ENCODE measurements around the gene SALL4.
"Not testable (repeated sequence)": the region's sequence is repeated elsewhere in the genome, so short reads cannot be mapped to it uniquely, and the experiment has no call there.

The SALL4 gene

GRCh38 chr20:51801122-51801822 is 1.0 kb downstream of the SALL4 start:
- DNase-seq: no peak

GRCh38 chr20:51800872-51801121 is 1.5 kb downstream of the SALL4 start:
- DNase-seq: peak; percentile 25

GRCh38 chr20:51800060-51800871 is 2.1 kb downstream of the SALL4 start:
- DNase-seq: peak; percentile 65

- no peak for DNase-seq
Observed at GRCh38 chr20:51799401-51799860, 2.9 kb downstream of the SALL4 start.

GRCh38 chr20:51797357-51798025 is 4.8 kb downstream of the SALL4 start:
- DNase-seq: no peak

- DNase-seq: no peak
Observed at GRCh38 chr20:51796340-51796739, 6.0 kb downstream of the SALL4 start.

- no peak for DNase-seq
Observed at GRCh38 chr20:51792960-51793359, 9.4 kb downstream of the SALL4 start.

- DNase-seq: no peak
Observed at GRCh38 chr20:51791626-51792025, 10.7 kb downstream of the SALL4 start.

- no peak for DNase-seq
Observed at GRCh38 chr20:51790256-51790655, 12.1 kb downstream of the SALL4 start.

- DNase-seq: no peak
Observed at GRCh38 chr20:51789434-51789833, 12.9 kb downstream of the SALL4 start.

GRCh38 chr20:51788822-51789221 is 13.5 kb downstream of the SALL4 start:
- no peak for DNase-seq

GRCh38 chr20:51784299-51784698 is 18.0 kb downstream of the SALL4 start:
- no peak for DNase-seq

- not testable (repeated sequence) for DNase-seq
Observed at GRCh38 chr20:51778229-51778759, 24.0 kb downstream of the SALL4 start.

GRCh38 chr20:51775241-51775640 is 27.1 kb downstream of the SALL4 start:
- DNase-seq: peak; percentile 14

- DNase-seq: no peak
Observed at GRCh38 chr20:51772236-51772635, 30.1 kb downstream of the SALL4 start.

- no peak for DNase-seq
Observed at GRCh38 chr20:51769976-51770615, 32.2 kb downstream of the SALL4 start.

GRCh38 chr20:51768759-51769517 is 33.4 kb downstream of the SALL4 start:
- peak; percentile 36 for DNase-seq

GRCh38 chr20:51767867-51768758 is 34.2 kb downstream of the SALL4 start, which contains the start of gene ATP9A:
Gene ATP9A (minus strand): TSS chr20:51768390. CDS start chr20:51768369, 21 bp downstream.
- DNase-seq: peak; percentile 6

- DNase-seq: peak; percentile 89
Observed at GRCh38 chr20:51766994-51767866, 35.1 kb downstream of the SALL4 start.

- not testable (repeated sequence) for DNase-seq
Observed at GRCh38 chr20:51765381-51765780, 36.9 kb downstream of the SALL4 start.
